HG03025 (cell line): ENCODE measurements around the gene IGFLR1.
"Not testable (repeated sequence)": the region's sequence is repeated elsewhere in the genome, so short reads cannot be mapped to it uniquely, and the experiment has no call there.

Source experiments
- ATAC-seq: cut with Tn5 transposase; IDR thresholded peaks from one replicate; pipeline ENCODE4 v1.9.1; 2021; ENCODE audit warnings: mild to moderate bottlenecking, moderate library complexity; ENCODE audit not compliant: unreplicated experiment, low FRiP score

IGFLR1 gene

GRCh38 chr19:35727053-35727955, 14.9 kb downstream of the IGFLR1 start:
- ATAC-seq, result no peak

GRCh38 chr19:35725216-35725861, 16.9 kb downstream of the IGFLR1 start:
- no peak for ATAC-seq

- ATAC-seq, result no peak
Measured at GRCh38 chr19:35724560-35724959, 17.7 kb downstream of the IGFLR1 start.

GRCh38 chr19:35724132-35724531, 18.1 kb downstream of the IGFLR1 start:
- ATAC-seq, result not testable (repeated sequence)

- ATAC-seq, result no peak
Measured at GRCh38 chr19:35723671-35724070, 18.6 kb downstream of the IGFLR1 start.

GRCh38 chr19:35722897-35723296, 19.4 kb downstream of the IGFLR1 start:
- no peak for ATAC-seq

- no peak for ATAC-seq
Measured at GRCh38 chr19:35722461-35722860, 19.8 kb downstream of the IGFLR1 start.

- no peak for ATAC-seq
Measured at GRCh38 chr19:35721374-35721773, 20.9 kb downstream of the IGFLR1 start.

- ATAC-seq, result no peak
Measured at GRCh38 chr19:35720648-35721047, 21.6 kb downstream of the IGFLR1 start.

GRCh38 chr19:35720163-35720524, 22.1 kb downstream of the IGFLR1 start:
- ATAC-seq, result no peak

GRCh38 chr19:35719402-35720162, 22.7 kb downstream of the IGFLR1 start:
- no peak for ATAC-seq

GRCh38 chr19:35718345-35719041, 23.8 kb downstream of the IGFLR1 start:
- peak; percentile 5 for ATAC-seq

GRCh38 chr19:35717665-35718344, 24.4 kb downstream of the IGFLR1 start, which contains the start of gene KMT2B:
Gene KMT2B (plus strand): TSS chr19:35718003. CDS start chr19:35718019, 16 bp downstream.
- ATAC-seq, result peak; percentile 1

- peak; percentile 74 for ATAC-seq
Measured at GRCh38 chr19:35716801-35717664, 25.2 kb downstream of the IGFLR1 start.

- ATAC-seq, result no peak
Measured at GRCh38 chr19:35715981-35716800, 26.1 kb downstream of the IGFLR1 start.

- no peak for ATAC-seq
Measured at GRCh38 chr19:35715355-35715809, 26.9 kb downstream of the IGFLR1 start.

GRCh38 chr19:35714601-35715354, 27.5 kb downstream of the IGFLR1 start:
- ATAC-seq, result no peak
